Retina (tissue), 1 donor: ENCODE results near the gene DDHD1.
"Not testable (repeated sequence)": the region's sequence is repeated elsewhere in the genome, so short reads cannot be mapped to it uniquely, and the experiment has no call there.

ENCODE experiments used
- DNase-seq: peaks from one replicate; pipeline ENCODE4 v3.0.0-alpha.2; 2016

DDHD1 gene

GRCh38 chr14:53152887-53153701, at the start of gene DDHD1:
Gene DDHD1 (minus strand): TSS chr14:53153323. CDS start chr14:53153098, 225 bp downstream.
- peak; percentile 96 for DNase-seq

- DNase-seq = no peak
Measured at GRCh38 chr14:53195949-53196348, 42.8 kb upstream of the DDHD1 start.

GRCh38 chr14:53193193-53193592, 40.1 kb upstream of the DDHD1 start:
- no peak for DNase-seq

- DNase-seq = no peak
Measured at GRCh38 chr14:53192052-53192760, 39.1 kb upstream of the DDHD1 start.

GRCh38 chr14:53190938-53191337, 37.8 kb upstream of the DDHD1 start:
- no peak for DNase-seq

GRCh38 chr14:53187921-53188463, 34.9 kb upstream of the DDHD1 start:
- no peak for DNase-seq

- no peak for DNase-seq
Measured at GRCh38 chr14:53186532-53186931, 33.4 kb upstream of the DDHD1 start.

- DNase-seq = no peak
Measured at GRCh38 chr14:53183611-53184010, 30.5 kb upstream of the DDHD1 start.

GRCh38 chr14:53183056-53183455, 29.9 kb upstream of the DDHD1 start:
- no peak for DNase-seq

- DNase-seq = not testable (repeated sequence)
Measured at GRCh38 chr14:53181463-53182081, 28.4 kb upstream of the DDHD1 start.

GRCh38 chr14:53180272-53181221, 27.4 kb upstream of the DDHD1 start:
- no peak for DNase-seq

GRCh38 chr14:53179486-53180005, 26.4 kb upstream of the DDHD1 start:
- DNase-seq = not testable (repeated sequence)

GRCh38 chr14:53175375-53175774, 22.3 kb upstream of the DDHD1 start:
- no peak for DNase-seq

- DNase-seq = no peak
Measured at GRCh38 chr14:53174918-53175317, 21.8 kb upstream of the DDHD1 start.

GRCh38 chr14:53168786-53169185, 15.7 kb upstream of the DDHD1 start:
- DNase-seq = no peak

GRCh38 chr14:53167602-53168328, 14.6 kb upstream of the DDHD1 start:
- DNase-seq = no peak

- DNase-seq = no peak
Measured at GRCh38 chr14:53161758-53162435, 8.8 kb upstream of the DDHD1 start.

- DNase-seq = no peak
Measured at GRCh38 chr14:53156238-53156637, 3.1 kb upstream of the DDHD1 start.

- DNase-seq = no peak
Measured at GRCh38 chr14:53153702-53154112, 584 bp upstream of the DDHD1 start.

- no peak for DNase-seq
Measured at GRCh38 chr14:53152184-53152886, 788 bp downstream of the DDHD1 start.
